IPS-NIHi7 (cell line): ENCODE results near the gene TEPSIN.

Source experiments
- DNase-seq: peaks from one replicate; pipeline ENCODE4 v3.0.0; 2012; ENCODE audit warnings: mixed read lengths; ENCODE audit errors: extremely low spot score

The TEPSIN gene, protein sequence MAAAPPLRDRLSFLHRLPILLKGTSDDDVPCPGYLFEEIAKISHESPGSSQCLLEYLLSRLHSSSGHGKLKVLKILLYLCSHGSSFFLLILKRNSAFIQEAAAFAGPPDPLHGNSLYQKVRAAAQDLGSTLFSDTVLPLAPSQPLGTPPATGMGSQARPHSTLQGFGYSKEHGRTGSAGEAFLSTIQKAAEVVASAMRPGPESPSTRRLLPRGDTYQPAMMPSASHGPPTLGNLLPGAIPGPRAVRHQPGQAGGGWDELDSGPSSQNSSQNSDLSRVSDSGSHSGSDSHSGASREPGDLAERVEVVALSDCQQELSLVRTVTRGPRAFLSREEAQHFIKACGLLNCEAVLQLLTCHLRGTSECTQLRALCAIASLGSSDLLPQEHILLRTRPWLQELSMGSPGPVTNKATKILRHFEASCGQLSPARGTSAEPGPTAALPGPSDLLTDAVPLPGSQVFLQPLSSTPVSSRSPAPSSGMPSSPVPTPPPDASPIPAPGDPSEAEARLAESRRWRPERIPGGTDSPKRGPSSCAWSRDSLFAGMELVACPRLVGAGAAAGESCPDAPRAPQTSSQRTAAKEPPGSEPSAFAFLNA

GRCh38 chr17:81238815-81239713 is at the start of gene TEPSIN, which contains the start of gene NDUFAF8:
Gene TEPSIN, minus strand, starts transcription at chr17:81239055. Its CDS starts 22 bp downstream, at chr17:81239033.
Gene NDUFAF8, plus strand, starts transcription at chr17:81239318. Its CDS starts 46 bp downstream, at chr17:81239364.
- peak; percentile 100 for DNase-seq

- DNase-seq = no peak
Measured at GRCh38 chr17:81287741-81288430, 49.0 kb upstream of the TEPSIN start.

DNA sequence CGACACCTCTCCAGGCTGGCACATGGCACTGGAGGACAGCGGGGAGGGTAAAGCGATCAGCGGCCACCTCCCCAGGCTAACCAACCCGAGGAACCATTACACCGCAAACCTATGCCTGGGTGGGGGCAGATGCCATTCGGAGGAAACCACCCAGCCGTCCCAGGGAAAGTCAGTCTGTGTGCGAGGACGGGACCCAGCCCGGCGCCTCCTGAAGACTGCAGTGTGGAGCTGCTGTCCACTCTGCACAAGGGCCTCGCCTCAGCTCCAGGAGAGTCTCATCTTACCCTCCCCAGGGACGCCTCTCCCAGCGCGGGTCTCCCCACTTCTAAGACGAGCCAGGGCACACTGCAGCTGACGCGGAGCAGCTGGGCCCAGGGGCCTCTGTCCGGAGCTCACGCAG is 48.3 kb upstream of the TEPSIN start:
- no peak for DNase-seq

GRCh38 chr17:81286491-81287145 is 47.8 kb upstream of the TEPSIN start:
- no peak for DNase-seq

DNA sequence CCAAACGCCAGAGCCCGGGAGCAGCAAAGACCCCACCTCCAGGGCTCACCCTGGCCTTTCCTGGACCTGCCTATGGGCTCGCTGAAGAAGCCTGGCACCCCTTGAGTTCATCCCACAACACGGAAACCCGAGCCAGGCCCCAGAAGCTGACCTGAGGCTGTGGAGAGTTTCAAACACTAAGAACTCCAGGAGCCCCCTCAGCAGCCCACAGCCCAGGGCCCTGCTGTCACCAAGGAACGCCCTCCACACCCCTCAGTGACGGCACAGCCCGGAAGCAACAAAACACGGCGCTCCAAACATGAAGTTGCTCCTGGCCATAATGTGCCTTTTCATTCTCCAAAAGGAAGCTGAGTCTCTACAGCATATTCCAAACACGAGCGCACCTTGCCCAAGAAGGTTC is 47.0 kb upstream of the TEPSIN start:
- no peak for DNase-seq

DNA sequence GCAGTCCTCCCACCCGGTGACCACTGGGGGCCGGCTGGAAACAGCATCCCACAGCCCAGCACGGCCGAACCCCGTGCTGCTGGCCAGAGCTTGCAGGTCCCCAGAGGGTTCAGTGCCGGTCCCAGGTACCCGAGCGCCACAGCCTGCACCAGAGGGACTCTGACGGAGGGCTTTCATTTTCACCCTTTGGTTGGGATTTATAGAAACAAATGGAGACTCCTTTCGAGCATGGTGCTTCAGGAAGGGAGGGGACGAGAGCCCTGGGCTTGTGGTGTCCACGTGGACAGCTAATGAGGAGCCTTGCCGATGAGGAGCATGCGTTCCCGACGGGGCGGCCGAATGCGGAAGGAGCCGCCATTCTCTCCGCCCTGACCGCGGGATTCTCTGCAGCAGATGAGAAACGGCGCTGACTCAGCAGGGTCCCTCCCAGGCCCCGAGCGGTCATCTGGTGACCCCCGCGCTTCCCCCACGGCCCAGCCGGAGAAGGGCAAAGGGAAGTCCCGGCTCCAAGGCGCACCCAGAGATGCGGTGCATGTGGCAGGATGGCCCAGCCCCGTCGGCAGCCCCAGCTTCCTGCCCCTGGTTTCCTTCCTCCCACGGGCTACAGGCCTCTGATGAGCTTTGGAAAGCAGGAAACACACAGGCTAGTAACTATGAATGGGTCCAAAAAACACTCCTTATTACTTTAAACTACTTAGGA is 46.5 kb upstream of the TEPSIN start:
- no peak for DNase-seq

GRCh38 chr17:81282876-81283275 is 44.0 kb upstream of the TEPSIN start:
- no peak for DNase-seq

DNA sequence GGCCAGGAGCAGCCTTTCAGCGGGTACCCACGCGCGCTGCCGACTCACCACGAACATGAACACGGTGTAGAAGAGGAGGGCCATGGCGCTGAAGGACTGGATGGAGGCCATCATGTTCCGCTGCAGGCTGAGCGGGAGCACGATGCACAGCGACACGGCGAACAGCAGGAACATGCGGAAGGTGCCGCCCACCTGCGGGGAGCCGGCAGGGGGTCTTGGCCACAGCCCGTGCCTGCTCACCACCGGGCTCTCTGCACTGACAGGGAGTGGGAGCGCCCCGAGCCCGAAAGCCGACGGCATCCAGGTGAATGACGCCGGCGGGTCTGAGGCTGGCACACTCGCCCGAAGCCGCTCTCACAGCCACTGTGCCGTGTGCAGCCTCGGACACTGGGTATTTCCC is 43.3 kb upstream of the TEPSIN start:
- no peak for DNase-seq

DNA sequence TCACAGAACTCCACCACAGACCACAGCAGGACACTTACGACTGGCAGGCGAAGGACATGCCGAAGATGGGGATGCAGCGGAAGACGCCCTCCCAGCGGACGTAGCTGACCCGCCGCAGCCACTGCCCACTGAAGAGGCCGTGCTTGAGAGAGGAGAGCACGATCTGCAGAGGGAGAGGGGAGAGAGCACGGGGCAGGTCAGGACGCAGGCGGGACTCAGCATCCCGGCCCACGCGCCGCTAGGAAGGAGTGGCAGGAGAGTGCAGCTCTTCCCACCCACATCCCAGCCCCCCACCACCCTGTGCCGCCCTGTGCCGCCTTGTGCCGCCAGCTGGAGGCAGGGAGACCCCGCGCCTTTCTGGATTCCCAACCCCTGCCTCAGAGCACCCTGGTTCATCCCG is 41.7 kb upstream of the TEPSIN start:
- no peak for DNase-seq

- DNase-seq = no peak
Measured at GRCh38 chr17:81279278-81280275, 40.7 kb upstream of the TEPSIN start.

- no peak for DNase-seq
Measured at GRCh38 chr17:81278831-81279230, 40.0 kb upstream of the TEPSIN start.

DNA sequence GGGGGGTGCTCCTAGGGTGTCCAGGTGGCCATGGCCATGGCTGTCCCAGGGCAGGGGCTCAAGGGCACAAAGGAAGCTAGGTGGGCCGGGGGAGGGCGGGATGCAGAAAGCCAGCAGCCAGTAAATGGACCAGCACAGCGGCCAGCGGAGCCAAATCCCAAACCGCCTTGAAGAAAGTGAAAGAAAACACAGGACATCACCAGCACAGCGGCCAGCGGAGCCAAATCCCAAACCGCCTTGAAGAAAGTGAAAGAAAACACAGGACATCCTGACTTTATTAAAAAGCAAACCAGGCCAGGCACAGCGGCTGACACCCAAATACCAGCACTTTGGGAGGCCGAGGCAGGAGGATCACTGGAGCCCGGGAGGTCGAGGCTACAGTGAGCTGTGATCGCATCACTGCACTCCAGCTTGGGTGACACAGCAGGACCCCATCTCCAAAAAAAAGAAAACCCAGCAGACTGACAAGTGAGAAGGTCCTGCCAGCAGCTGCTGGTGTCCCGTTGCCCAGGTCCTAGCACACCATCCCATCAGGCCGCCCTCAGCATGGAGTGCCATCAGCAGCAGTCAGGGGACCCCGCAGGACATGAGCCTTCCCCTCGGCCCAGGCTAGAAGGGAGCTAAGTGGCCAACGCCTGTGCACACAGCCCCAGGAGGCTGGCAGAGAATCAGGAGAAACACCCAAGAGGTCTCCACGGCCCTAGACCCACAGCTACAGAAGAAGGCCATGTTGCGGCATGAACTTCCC is 39.3 kb upstream of the TEPSIN start:
- DNase-seq = no peak

DNA sequence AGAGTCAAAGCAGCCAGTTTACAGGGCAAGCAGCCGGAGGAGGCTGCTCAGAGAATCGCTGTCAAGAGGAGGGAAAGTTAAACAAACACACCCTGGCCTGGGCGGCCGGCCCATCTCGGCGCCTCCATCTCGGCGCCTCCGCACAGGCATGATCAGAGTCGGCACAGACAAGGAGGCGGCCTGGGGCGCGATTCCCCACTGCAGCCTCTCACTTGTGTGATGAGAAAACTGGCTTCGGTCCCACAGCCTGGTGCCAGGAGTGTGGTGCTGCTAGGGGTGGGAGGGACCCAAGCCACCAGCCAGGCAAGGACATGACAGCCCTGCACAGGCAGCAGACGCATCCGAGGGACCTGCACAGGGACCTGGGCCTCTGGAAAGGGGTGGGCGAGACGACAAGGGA is 38.6 kb upstream of the TEPSIN start:
- DNase-seq = no peak

DNA sequence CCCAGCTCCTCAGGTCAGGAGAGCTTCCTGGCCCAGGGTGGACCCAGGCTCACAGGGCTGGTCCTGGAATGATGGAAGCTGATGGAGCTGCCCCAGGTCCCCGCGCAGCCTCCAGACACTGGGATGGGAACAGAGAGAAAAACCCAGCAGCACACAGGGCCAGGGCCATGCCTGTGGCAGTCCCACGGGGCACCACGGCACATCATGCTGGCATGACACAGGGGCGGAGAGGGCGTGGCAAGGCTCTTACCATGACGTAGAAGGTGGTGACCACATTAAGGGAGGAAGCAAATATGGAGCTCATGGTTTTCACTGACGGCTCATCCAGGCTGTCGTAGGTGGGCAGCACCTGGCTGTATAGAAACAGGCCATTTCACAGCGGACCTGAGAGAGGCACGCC is 37.9 kb upstream of the TEPSIN start:
- no peak for DNase-seq

DNA sequence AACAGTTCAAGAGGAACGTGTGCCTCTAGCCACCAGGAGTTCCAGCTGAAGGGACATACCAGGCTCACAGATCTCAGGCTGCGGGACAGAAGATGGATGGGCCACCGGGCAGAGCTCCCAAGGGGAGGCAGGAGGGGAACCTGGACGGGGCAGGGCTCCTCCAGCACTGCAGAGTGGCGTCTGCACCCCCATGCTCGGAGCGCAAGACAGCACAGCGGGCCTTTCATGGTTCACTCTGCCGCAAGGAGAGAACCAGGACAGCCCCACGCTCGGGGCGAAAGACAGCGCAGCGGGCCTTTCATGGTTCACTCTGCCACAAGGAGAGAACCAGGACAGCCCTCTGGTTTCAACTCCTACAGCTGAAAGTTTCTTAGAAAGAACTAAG is 35.6 kb upstream of the TEPSIN start:
- no peak for DNase-seq

- DNase-seq = no peak
Measured at GRCh38 chr17:81273698-81274470, 35.0 kb upstream of the TEPSIN start.

DNA sequence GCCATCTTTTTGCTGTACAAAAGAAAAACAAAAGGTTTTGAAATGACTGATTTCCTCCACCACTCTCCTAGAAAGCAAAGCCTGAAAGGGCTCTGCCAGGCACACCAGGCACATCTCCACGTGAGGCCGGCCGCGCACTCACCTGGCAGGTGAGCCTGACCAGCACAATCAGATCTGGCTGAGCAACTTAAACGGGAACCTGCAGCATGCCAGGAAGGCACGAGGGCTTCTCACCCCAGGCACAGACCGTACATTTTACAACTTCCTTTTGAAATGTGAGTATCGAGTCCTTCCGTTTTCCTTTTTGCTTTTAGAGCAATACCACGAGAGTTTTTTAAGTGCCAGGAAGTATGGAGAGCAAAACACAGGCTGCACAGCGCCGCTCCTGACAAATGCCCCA is 33.8 kb upstream of the TEPSIN start:
- DNase-seq = no peak

- no peak for DNase-seq
Measured at GRCh38 chr17:81271226-81271625, 32.4 kb upstream of the TEPSIN start.
